PC-9 (cell line): Measurements from ENCODE around the gene PKNOX1. TPM values are rescaled to one million over a fixed set of nuclear protein-coding genes. Genes with fewer than 3 reads are reported as not detected.

Experiments used
- BruUV-seq: library from RNA; stranded (reverse); fragments of 400-500 nt; replicated peaks from 2 replicates; lab custom pipeline; 2021; lab: Mats Ljungman, UMichigan
- CTCF ChIA-PET: fragments of 300-600 bp; sonication (Branson Sonifier 250); formaldehyde crosslinking; loops from one replicate; lab custom pipeline; 2022; ENCODE audit warnings: antibody characterized with exemption; lab: Charles Lee
- POLR2A ChIA-PET: fragments of 300-600 bp; sonication (Branson Sonifier 250); formaldehyde crosslinking; loops from one replicate; lab custom pipeline; 2022; ENCODE audit warnings: antibody characterized with exemption; ENCODE audit not compliant: unreplicated experiment; lab: Charles Lee
- DNase-seq, 2 experiments: peaks; one replicate each; pipeline versions ENCODE4 v3.0.0 to v3.0.0-alpha.2; 2015 to 2022; ENCODE audit warnings: mixed read lengths in 1 of 2
- H2AFZ ChIP-seq: fragments of 200-600 bp; sonication (generic); 2 replicates; pipeline ENCODE4 v1.8.1; 2017; ENCODE audit warnings: antibody characterized with exemption
- H3F3A ChIP-seq: fragments of 200-600 bp; sonication (generic); 2 replicates; pipeline ENCODE4 v1.8.1; 2017; ENCODE audit warnings: antibody characterized with exemption, mild to moderate bottlenecking, low read depth; ENCODE audit not compliant: insufficient read depth
- H3K27ac ChIP-seq: fragments of 200-600 bp; sonication (generic); 2 replicates; pipeline ENCODE4 v1.6.1; 2016; ENCODE audit warnings: mixed run types
- H3K27me3 ChIP-seq: fragments of 200-600 bp; sonication (generic); 2 replicates; pipeline ENCODE4 v1.6.1; 2016; ENCODE audit warnings: low read depth, mixed run types; ENCODE audit not compliant: insufficient read depth
- H3K36me3 ChIP-seq: fragments of 200-600 bp; sonication (generic); 2 replicates; pipeline ENCODE4 v1.6.1; 2016; ENCODE audit warnings: low read depth, mixed run types
- H3K4me1 ChIP-seq: fragments of 200-600 bp; sonication (generic); replicated peaks from 2 replicates; pipeline ENCODE4 v1.6.1; 2016; ENCODE audit warnings: mixed run types; ENCODE audit not compliant: insufficient read depth
- H3K4me2 ChIP-seq: fragments of 200-600 bp; sonication (generic); 2 replicates; pipeline ENCODE4 v1.6.1; 2017; ENCODE audit warnings: mixed run types
- H3K4me3 ChIP-seq: fragments of 200-600 bp; sonication (generic); 2 replicates; pipeline ENCODE4 v1.6.1; 2016; ENCODE audit warnings: mixed run types
- H3K79me2 ChIP-seq: fragments of 200-600 bp; sonication (generic); 2 replicates; pipeline ENCODE4 v1.6.1; 2017; ENCODE audit warnings: low read depth, mixed run types
- H3K9me2 ChIP-seq: fragments of 200-600 bp; sonication (generic); 2 replicates; pipeline ENCODE4 v1.8.1; 2017; ENCODE audit warnings: mild to moderate bottlenecking; ENCODE audit not compliant: insufficient read depth
- H3K9me3 ChIP-seq: fragments of 200-600 bp; sonication (generic); 2 replicates; pipeline ENCODE4 v1.8.1; 2016; ENCODE audit warnings: low read depth; ENCODE audit not compliant: insufficient read depth
- H4K20me1 ChIP-seq: fragments of 200-600 bp; sonication (generic); 2 replicates; pipeline ENCODE4 v1.8.1; 2017; ENCODE audit not compliant: insufficient read depth
- CTCF ChIP-seq: fragments of 200-600 bp; sonication (generic); conservative IDR thresholded peaks from 2 replicates; pipeline ENCODE4 v1.6.1; 2017; ENCODE audit warnings: mixed run types, antibody characterized with exemption, mild to moderate bottlenecking, moderate library complexity
- EZH2 ChIP-seq: fragments of 200-600 bp; sonication (generic); IDR thresholded peaks from 2 replicates; pipeline ENCODE4 v1.8.0; 2017; ENCODE audit warnings: antibody characterized with exemption, low read depth
- intact Hi-C: fragments of 100-400 bp; cut with micrococcal nuclease; formaldehyde crosslinking; loops from one replicate; pipeline ENCODE4 v1.10.0; 2022; ENCODE audit not compliant: unreplicated experiment
- total RNA-seq: library from RNA; stranded (reverse); gene quantifications from 2 replicates; pipeline ENCODE4 v1.2.3, GENCODE V29; 2021

The PKNOX1 gene
- total RNA-seq, 1 experiment from 2014 or later: 17.1 TPM

- Histone ChIP-seq H3K9me2 (no peaks in the 10 kb centered on the region), H3K4me3 (no peak overlapping the region), H3K36me3 (no peaks in the 10 kb centered on the region), H3K27me3 (no peaks in the 10 kb centered on the region), H3K4me2 (no peak overlapping the region), H3K79me2 (no peaks in the 10 kb centered on the region), H3K27ac (no peak overlapping the region), H3K4me1 (peaks cover 16% of the 10 kb centered on the region), H3K9me3 (no peaks in the 10 kb centered on the region), H2AFZ (no peak overlapping the region), H3F3A (peaks cover 21% of the 10 kb centered on the region; the same call in 1 of the 2 replicates), H4K20me1 (no peaks in the 10 kb centered on the region)
- intact Hi-C loops: no loop called here
- TF ChIP-seq CTCF: no peak
- no peak for TF ChIP-seq EZH2
- no TSS peak for BruUV-seq
- ChIA-PET POLR2A (interaction anchor here (0.6 kb wide), 1 partner anchor 626 kb away, joined by 12 read pairs; no protein-coding TSS in a partner anchor), CTCF (interaction anchor here (0.5 kb wide), 1 partner anchor 201 kb away, joined by 5 read pairs; no protein-coding TSS in a partner anchor)
- DNase-seq: no peak
Observed at GRCh38 chr21:43023175-43023574, 48.8 kb downstream of the PKNOX1 start.

GRCh38 chr21:43024439-43025136, 50.2 kb downstream of the PKNOX1 start:
- Histone ChIP-seq H4K20me1 (no peaks in the 10 kb centered on the region), H3K79me2 (no peaks in the 10 kb centered on the region), H2AFZ (no peak overlapping the region), H3K4me1 (peaks cover 16% of the 10 kb centered on the region), H3K4me3 (no peak overlapping the region), H3K9me3 (no peaks in the 10 kb centered on the region), H3K4me2 (peak overlapping the region; percentile 48), H3K9me2 (no peaks in the 10 kb centered on the region), H3K27me3 (no peaks in the 10 kb centered on the region), H3K27ac (peak overlapping the region; percentile 73), H3F3A (peaks cover 21% of the 10 kb centered on the region; the same call in 1 of the 2 replicates), H3K36me3 (no peaks in the 10 kb centered on the region)
- ChIA-PET POLR2A (no interaction called here), CTCF (no interaction called here)
- DNase-seq: no peak
- intact Hi-C loops: no loop called here
- no TSS peak for BruUV-seq
- no peak for TF ChIP-seq EZH2
- no peak for TF ChIP-seq CTCF

- Histone ChIP-seq H3K9me2 (no peaks in the 10 kb centered on the region), H3K79me2 (no peaks in the 10 kb centered on the region), H3K4me2 (peak overlapping the region; percentile 48), H3K27me3 (no peaks in the 10 kb centered on the region), H3K9me3 (no peaks in the 10 kb centered on the region), H3K36me3 (no peaks in the 10 kb centered on the region), H2AFZ (no peak overlapping the region), H3K4me1 (peaks cover 16% of the 10 kb centered on the region), H4K20me1 (no peaks in the 10 kb centered on the region), H3K27ac (peak overlapping the region; percentile 73), H3F3A (peaks cover 21% of the 10 kb centered on the region; the same call in 1 of the 2 replicates), H3K4me3 (no peak overlapping the region)
- peak; percentile 57 to 95 for DNase-seq
- CTCF ChIA-PET: no interaction called here
- POLR2A ChIA-PET: interaction anchor here (0.5 to 0.6 kb wide), 2 partner anchors 30 to 33 kb away, joined by 3 to 4 read pairs; no protein-coding TSS in a partner anchor
- no TSS peak for BruUV-seq
- intact Hi-C loops: no loop called here
- no peak for TF ChIP-seq EZH2
- TF ChIP-seq CTCF: no peak
Observed at GRCh38 chr21:43025636-43026180, 51.3 kb downstream of the PKNOX1 start.
